CD1c-positive myeloid dendritic cell (primary cell): ENCODE data around the gene TOMM70.
"Not testable (repeated sequence)": the region's sequence is repeated elsewhere in the genome, so short reads cannot be mapped to it uniquely, and the experiment has no call there.

Experiments used
- DNase-seq: peaks from one replicate; pipeline ENCODE4 v3.0.0-alpha.2; 2016; ENCODE audit errors: extremely low spot score

The TOMM70 gene

GRCh38 chr3:100364421-100364820, 36.5 kb downstream of the TOMM70 start:
- no peak for DNase-seq

- DNase-seq = no peak
Observed at GRCh38 chr3:100361897-100362296, 39.0 kb downstream of the TOMM70 start.

GRCh38 chr3:100360757-100361496, 40.0 kb downstream of the TOMM70 start:
- no peak for DNase-seq

- no peak for DNase-seq
Observed at GRCh38 chr3:100359035-100359434, 41.9 kb downstream of the TOMM70 start.

- DNase-seq = no peak
Observed at GRCh38 chr3:100358413-100358812, 42.5 kb downstream of the TOMM70 start.

GRCh38 chr3:100354850-100355249, 46.0 kb downstream of the TOMM70 start:
- no peak for DNase-seq

- no peak for DNase-seq
Observed at GRCh38 chr3:100352296-100353231, 48.3 kb downstream of the TOMM70 start.

- DNase-seq = not testable (repeated sequence)
Observed at GRCh38 chr3:100351770-100352169, 49.1 kb downstream of the TOMM70 start.

GRCh38 chr3:100348727-100349126, 52.2 kb downstream of the TOMM70 start:
- no peak for DNase-seq

GRCh38 chr3:100340527-100340926, 60.4 kb downstream of the TOMM70 start:
- no peak for DNase-seq

GRCh38 chr3:100339786-100340185, 61.1 kb downstream of the TOMM70 start:
- no peak for DNase-seq

GRCh38 chr3:100338911-100339310, 62.0 kb downstream of the TOMM70 start:
- no peak for DNase-seq

- not testable (repeated sequence) for DNase-seq
Observed at GRCh38 chr3:100336229-100336628, 64.7 kb downstream of the TOMM70 start.

GRCh38 chr3:100335434-100335833, 65.5 kb downstream of the TOMM70 start:
- peak; percentile 45 for DNase-seq

- DNase-seq = peak; percentile 79
Observed at GRCh38 chr3:100334488-100335351, 66.2 kb downstream of the TOMM70 start, which contains the start of gene NIT2. TSS of gene NIT2 (plus strand) at chr3:100334757. CDS start at chr3:100334792, 35 bp downstream.

GRCh38 chr3:100333970-100334487, 66.9 kb downstream of the TOMM70 start:
- DNase-seq = no peak

- DNase-seq = no peak
Observed at GRCh38 chr3:100333051-100333450, 67.8 kb downstream of the TOMM70 start.

GRCh38 chr3:100331660-100332059, 69.2 kb downstream of the TOMM70 start:
- no peak for DNase-seq

- DNase-seq = no peak
Observed at GRCh38 chr3:100330651-100331050, 70.2 kb downstream of the TOMM70 start.

- DNase-seq = no peak
Observed at GRCh38 chr3:100329800-100330489, 70.9 kb downstream of the TOMM70 start.

- not testable (repeated sequence) for DNase-seq
Observed at GRCh38 chr3:100327377-100327776, 73.5 kb downstream of the TOMM70 start.
